GM12878 (cell line): ENCODE results near the gene MOGAT3. TPM values are rescaled to one million over a fixed set of nuclear protein-coding genes. Genes with fewer than 3 reads are reported as not detected.

ENCODE experiments used
- ATAC-seq: fragments of 200-7000 bp; cut with Tn5 transposase; 3 replicates; pipeline ENCODE4 v1.9.1; 2020; ENCODE audit warnings: mild to moderate bottlenecking, moderate library complexity
- BruUV-seq: library from RNA; stranded (reverse); fragments of 400-500 nt; replicated peaks from 2 replicates; lab custom pipeline; 2021; lab: Mats Ljungman, UMichigan
- CTCF ChIA-PET: fragments of 300-600 bp; sonication (Branson Sonifier 250); formaldehyde crosslinking; extraction: SDS; loops from one replicate; lab custom pipeline; 2021; ENCODE audit warnings: inconsistent platforms; lab: Yijun Ruan, JAX
- POLR2A ChIA-PET: fragments of 350-600 bp; formaldehyde crosslinking; extraction: SDS; loops from one replicate; lab custom pipeline; 2021; ENCODE audit warnings: inconsistent platforms; lab: Charles Lee
- RAD21 ChIA-PET: fragments of 300-600 bp; sonication (Branson Sonifier 250); formaldehyde crosslinking; loops from one replicate; lab custom pipeline; 2023; ENCODE audit warnings: antibody characterized with exemption; ENCODE audit not compliant: unreplicated experiment; lab: Charles Lee
- SMC1A ChIA-PET: fragments of 300-600 bp; sonication (Branson Sonifier 250); formaldehyde crosslinking; loops from one replicate; lab custom pipeline; 2023; ENCODE audit not compliant: unreplicated experiment, uncharacterized antibody; lab: Charles Lee
- DNase-seq: peaks from one replicate; pipeline ENCODE4 v3.0.0-alpha.2; 2011; ENCODE audit warnings: low read depth, low spot score
- FAIRE-seq: peaks from 3 replicates; lab custom pipeline; 2011; peaks lifted over from hg19 to GRCh38; lab: Jason Lieb, UNC
- H2AFZ ChIP-seq: 2 replicates; pipeline ENCODE4 v1.6.0; 2011; ENCODE audit warnings: low read depth, low read length, control low read depth; ENCODE audit not compliant: control insufficient read depth
- H3K27ac ChIP-seq: 2 replicates; pipeline ENCODE4 v1.5.1; 2011; ENCODE audit warnings: control low read depth; ENCODE audit not compliant: control insufficient read depth, insufficient read depth
- H3K27me3 ChIP-seq, 2 experiments: replicated peaks in 1 of 2; 2 replicates each; pipeline versions ENCODE4 v1.6.0 to v1.6.1; 2011; ENCODE audit warnings: low read length in 1 of 2; ENCODE audit not compliant: control insufficient read depth in 2 of 2, insufficient read depth in 2 of 2
- H3K36me3 ChIP-seq, 2 experiments: 2 replicates each; pipeline ENCODE4 v1.5.1; 2011; ENCODE audit warnings: low read length in 1 of 2; ENCODE audit not compliant: control insufficient read depth in 2 of 2, insufficient read depth in 2 of 2
- H3K4me1 ChIP-seq: 2 replicates; pipeline ENCODE4 v1.6.1; 2011; ENCODE audit warnings: mild to moderate bottlenecking, low read length, moderate library complexity, mixed read lengths; ENCODE audit not compliant: control insufficient read depth, insufficient read depth
- H3K4me2 ChIP-seq: 2 replicates; pipeline ENCODE4 v1.6.0; 2011; ENCODE audit warnings: control low read depth; ENCODE audit not compliant: control insufficient read depth, insufficient read depth
- H3K4me3 ChIP-seq: fragments of 200-600 bp; sonication (generic); 2 replicates; pipeline ENCODE4 v1.5.1; 2016
- H3K79me2 ChIP-seq: 2 replicates; pipeline ENCODE4 v1.6.0; 2011; ENCODE audit warnings: low read length; ENCODE audit not compliant: control insufficient read depth, insufficient read depth
- H3K9ac ChIP-seq: 2 replicates; pipeline ENCODE4 v1.8.0; 2011; ENCODE audit warnings: low read length, control low read depth, mixed read lengths; ENCODE audit not compliant: control insufficient read depth, insufficient read depth
- H3K9me3 ChIP-seq: replicated peaks from 3 replicates; pipeline ENCODE4 v1.5.1; 2011; ENCODE audit warnings: mild to moderate bottlenecking, low read length; ENCODE audit not compliant: control insufficient read depth, insufficient read depth
- H4K20me1 ChIP-seq: 2 replicates; pipeline ENCODE4 v1.6.0; 2011; ENCODE audit not compliant: control insufficient read depth, insufficient read depth
- HDAC2 ChIP-seq: fragments of 200-600 bp; sonication (generic); IDR thresholded peaks from 2 replicates; pipeline ENCODE4 v1.6.1; 2017
- MLLT1 ChIP-seq: fragments of 450-650 bp; IDR thresholded peaks from 2 replicates; pipeline ENCODE4 v1.6.1; 2016; ENCODE audit warnings: mild to moderate bottlenecking
- PRDM15 ChIP-seq: fragments of 450-650 bp; formaldehyde crosslinking; IDR thresholded peaks from 2 replicates; pipeline ENCODE4 v1.4.0; 2020; ENCODE audit warnings: mild to moderate bottlenecking, moderate library complexity
- RELA ChIP-seq: fragments of 450-650 bp; IDR thresholded peaks from 2 replicates; pipeline ENCODE4 v1.8.0; 2014; ENCODE audit warnings: borderline replicate concordance; ENCODE audit not compliant: partially characterized antibody
- SIX5 ChIP-seq: IDR thresholded peaks from 2 replicates; pipeline ENCODE4 v1.6.1; 2011; ENCODE audit warnings: mild to moderate bottlenecking, low read depth, low read length, moderate library complexity; ENCODE audit not compliant: severe bottlenecking
- ZNF207 ChIP-seq: fragments of 450-650 bp; IDR thresholded peaks from 2 replicates; pipeline ENCODE4 v1.6.1; 2014; ENCODE audit warnings: antibody characterized with exemption, mild to moderate bottlenecking, borderline replicate concordance
- WGBS: methylation state at CpG from one replicate; pipeline ENCODE4 v1.1.6; 2016; ENCODE audit warnings: low lambda C conversion rate; ENCODE audit not compliant: insufficient replicate concordance, insufficient coverage; ENCODE audit errors: missing lambda C conversion rate; 5-methylcytosine and 5-hydroxymethylcytosine counted together
- in situ Hi-C: fragments of 300-500 bp; cut with MboI; formaldehyde crosslinking; loops from 9 replicates; pipeline ENCODE4 v1.14.3; 2018; ENCODE audit warnings: mixed read lengths
- intact Hi-C: fragments of 100-400 bp; cut with micrococcal nuclease; formaldehyde crosslinking; loops from one replicate; pipeline ENCODE4 v1.14.2; 2022; ENCODE audit not compliant: unreplicated experiment
- polyA plus RNA-seq, 11 experiments: library from polyadenylated mRNA; depleted of rRNA in 4 of 11; unstranded in 6 of 11; stranded (reverse) in 5 of 11; fragments of >200 nt; fragmentation: Nextera tagmentation in 4 of 11; fragmentation: Illumina TruSeq in 1 of 11; extraction: Ambion mirVana in 4 of 11; extraction: Trizol in 1 of 11; gene quantifications; 1 replicate in 1 of 11; 2 replicates in 10 of 11; pipeline versions ENCODE4 v1.2.1 to v1.2.3, GENCODE V29; 2011 to 2016; ENCODE audit warnings: inconsistent platforms in 2 of 11, missing spikeins in 2 of 11, low read depth in 1 of 11
- total RNA-seq, 4 experiments: library from RNA; depleted of rRNA in 3 of 4; stranded (reverse); fragments of >200 nt in 3 of 4; fragmentation: Illumina TruSeq in 1 of 4; extraction: Trizol in 1 of 4; gene quantifications; 2 replicates each; pipeline versions ENCODE4 v1.2.1 to v1.2.3, GENCODE V29; 2013 to 2021
- TF ChIP-seq, protein P1 (sequence below): IDR thresholded peaks from 2 replicates; pipeline ENCODE4 v1.6.1; 2012; ENCODE audit warnings: low read depth, low read length, improper control_type of control experiment
- TF ChIP-seq, protein P2 (sequence below): IDR thresholded peaks from 2 replicates; pipeline ENCODE4 v1.6.1; 2012; ENCODE audit warnings: low read length, inconsistent platforms

MOGAT3 gene
- total and polyA plus RNA-seq, 10 of the 15 experiments (the other 5 are each of a cell fraction or from before 2014, with no cell fraction given): 0.11 TPM; not detected in 9

- Histone ChIP-seq H3K79me2 (no peaks in the 10 kb centered on the region), H3K4me3 (no peak overlapping the region), H3K4me1 (no peaks in the 10 kb centered on the region), H3K9ac (no peak overlapping the region), H3K27me3 (peaks cover 0 to 9% of the 10 kb centered on the region in 2 experiments; a peak in 2 of 4 replicates), H4K20me1 (no peaks in the 10 kb centered on the region), H2AFZ (no peak overlapping the region), H3K36me3 (no peaks in the 10 kb centered on the region), H3K27ac (no peak overlapping the region), H3K9me3 (no peaks in the 10 kb centered on the region), H3K4me2 (no peak overlapping the region)
- in situ Hi-C loops (no loop called here), intact Hi-C loops (no loop called here)
- DNase-seq (no peak), ATAC-seq (no peak), FAIRE-seq (no peak)
- ChIA-PET SMC1A (no interaction called here), POLR2A (no interaction called here), RAD21 (no interaction called here), CTCF (no interaction called here)
- no TSS peak for BruUV-seq
- 72% methylated on average over 21 of the region's 21 CpGs for WGBS
- TF ChIP-seq RELA: no peak
- TF ChIP-seq, protein P1, sequence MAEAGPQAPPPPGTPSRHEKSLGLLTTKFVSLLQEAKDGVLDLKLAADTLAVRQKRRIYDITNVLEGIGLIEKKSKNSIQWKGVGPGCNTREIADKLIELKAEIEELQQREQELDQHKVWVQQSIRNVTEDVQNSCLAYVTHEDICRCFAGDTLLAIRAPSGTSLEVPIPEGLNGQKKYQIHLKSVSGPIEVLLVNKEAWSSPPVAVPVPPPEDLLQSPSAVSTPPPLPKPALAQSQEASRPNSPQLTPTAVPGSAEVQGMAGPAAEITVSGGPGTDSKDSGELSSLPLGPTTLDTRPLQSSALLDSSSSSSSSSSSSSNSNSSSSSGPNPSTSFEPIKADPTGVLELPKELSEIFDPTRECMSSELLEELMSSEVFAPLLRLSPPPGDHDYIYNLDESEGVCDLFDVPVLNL: no peak
- no peak for TF ChIP-seq PRDM15
- TF ChIP-seq MLLT1: no peak
- no peak for TF ChIP-seq HDAC2
- TF ChIP-seq ZNF207: no peak
- TF ChIP-seq SIX5: no peak
- TF ChIP-seq, protein P2, sequence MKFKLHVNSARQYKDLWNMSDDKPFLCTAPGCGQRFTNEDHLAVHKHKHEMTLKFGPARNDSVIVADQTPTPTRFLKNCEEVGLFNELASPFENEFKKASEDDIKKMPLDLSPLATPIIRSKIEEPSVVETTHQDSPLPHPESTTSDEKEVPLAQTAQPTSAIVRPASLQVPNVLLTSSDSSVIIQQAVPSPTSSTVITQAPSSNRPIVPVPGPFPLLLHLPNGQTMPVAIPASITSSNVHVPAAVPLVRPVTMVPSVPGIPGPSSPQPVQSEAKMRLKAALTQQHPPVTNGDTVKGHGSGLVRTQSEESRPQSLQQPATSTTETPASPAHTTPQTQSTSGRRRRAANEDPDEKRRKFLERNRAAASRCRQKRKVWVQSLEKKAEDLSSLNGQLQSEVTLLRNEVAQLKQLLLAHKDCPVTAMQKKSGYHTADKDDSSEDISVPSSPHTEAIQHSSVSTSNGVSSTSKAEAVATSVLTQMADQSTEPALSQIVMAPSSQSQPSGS: no peak
These were observed 2.8 kb downstream of the MOGAT3 start for GRCh38 chr7:101197991-101198390.
